Muscle layer of colon (tissue), 2 donors: ENCODE results near the gene CNTN5.

Experiments
- H3K27ac ChIP-seq: one replicate; pipeline ENCODE4 v1.7.0; 2013; ENCODE audit warnings: low read depth, mild to moderate bottlenecking, low read length, moderate library complexity
- H3K27me3 ChIP-seq, 2 donors: one replicate each; pipeline ENCODE4 v1.7.0; 2013; ENCODE audit warnings: low read length in 2 of 2, mild to moderate bottlenecking in 2 of 2; ENCODE audit not compliant: insufficient read depth in 2 of 2, control insufficient read depth in 1 of 2
- H3K36me3 ChIP-seq: one replicate; pipeline ENCODE4 v1.7.0; 2013; ENCODE audit warnings: mild to moderate bottlenecking, low read length; ENCODE audit not compliant: insufficient read depth
- H3K4me1 ChIP-seq: one replicate; pipeline ENCODE4 v1.7.0; 2013; ENCODE audit warnings: mild to moderate bottlenecking, low read length; ENCODE audit not compliant: insufficient read depth
- H3K4me3 ChIP-seq, 2 donors: one replicate each; pipeline ENCODE4 v1.7.0; 2013; ENCODE audit warnings: low read length in 2 of 2, low read depth in 1 of 2, mild to moderate bottlenecking in 1 of 2, moderate library complexity in 1 of 2
- H3K9ac ChIP-seq: one replicate; pipeline ENCODE4 v1.7.0; 2013; ENCODE audit warnings: low read length
- H3K9me3 ChIP-seq: one replicate; pipeline ENCODE4 v1.7.0; 2013; ENCODE audit warnings: mild to moderate bottlenecking, low read length
- donor health status: abdominal sarcoma.
- donor health status: Adenocarcinoma of cecum.

The CNTN5 gene

DNA sequence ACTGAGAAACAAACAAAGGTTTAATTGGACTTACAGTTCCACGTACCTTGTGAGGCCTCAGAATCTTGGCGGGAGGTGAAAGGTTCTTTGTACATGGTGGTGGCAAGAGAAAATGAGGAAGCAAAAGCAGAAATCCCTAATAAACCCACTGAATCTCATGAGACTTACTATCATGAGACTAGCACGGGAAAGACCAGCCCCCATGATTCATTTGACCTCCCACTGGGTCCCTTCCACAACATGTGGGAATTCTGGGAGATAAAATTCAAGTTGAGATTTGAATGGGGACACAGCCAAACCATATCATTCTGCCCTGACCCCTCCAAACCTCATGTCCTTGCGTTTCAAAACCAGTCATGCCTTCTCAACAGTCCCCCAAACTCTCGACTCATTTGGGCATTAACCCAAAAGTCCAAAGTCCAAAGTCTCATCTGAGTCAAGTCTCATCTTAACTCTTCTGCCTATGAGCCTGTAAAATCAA lies 617.4 kb downstream of the CNTN5 start:
- H3K4me3 ChIP-seq, result no peak overlapping the region
- no peak overlapping the region for H3K9ac ChIP-seq
- no peaks in the 10 kb centered on the region for H3K9me3 ChIP-seq
- H3K27ac ChIP-seq, result no peak overlapping the region
- H3K36me3 ChIP-seq, result no peaks in the 10 kb centered on the region
- no peaks in the 10 kb centered on the region for H3K27me3 ChIP-seq
- H3K4me1 ChIP-seq, result no peaks in the 10 kb centered on the region

DNA sequence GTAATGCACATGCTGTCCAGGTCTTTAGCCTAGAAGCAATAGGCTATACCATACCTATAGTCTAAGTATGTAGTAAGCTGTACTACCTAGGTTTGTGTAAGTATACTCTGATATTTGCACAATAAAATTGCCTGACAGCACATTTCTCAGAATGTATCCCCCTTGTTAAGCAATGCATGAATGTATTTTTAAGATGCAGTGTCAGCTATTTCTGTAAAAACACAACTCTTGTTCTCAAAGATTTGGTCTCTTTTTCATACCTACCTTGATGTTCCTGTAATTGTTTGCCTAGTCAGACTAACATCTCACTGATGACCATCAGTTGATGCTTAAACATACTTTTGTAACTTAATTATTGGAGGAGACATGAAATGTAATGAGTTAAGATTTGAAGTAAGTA lies 619.9 kb downstream of the CNTN5 start:
- no peak overlapping the region for H3K27ac ChIP-seq
- H3K36me3 ChIP-seq, result no peaks in the 10 kb centered on the region
- no peaks in the 10 kb centered on the region for H3K4me1 ChIP-seq
- no peaks in the 10 kb centered on the region for H3K9me3 ChIP-seq
- no peak overlapping the region for H3K9ac ChIP-seq
- H3K4me3 ChIP-seq, result no peak overlapping the region
- no peaks in the 10 kb centered on the region for H3K27me3 ChIP-seq

DNA sequence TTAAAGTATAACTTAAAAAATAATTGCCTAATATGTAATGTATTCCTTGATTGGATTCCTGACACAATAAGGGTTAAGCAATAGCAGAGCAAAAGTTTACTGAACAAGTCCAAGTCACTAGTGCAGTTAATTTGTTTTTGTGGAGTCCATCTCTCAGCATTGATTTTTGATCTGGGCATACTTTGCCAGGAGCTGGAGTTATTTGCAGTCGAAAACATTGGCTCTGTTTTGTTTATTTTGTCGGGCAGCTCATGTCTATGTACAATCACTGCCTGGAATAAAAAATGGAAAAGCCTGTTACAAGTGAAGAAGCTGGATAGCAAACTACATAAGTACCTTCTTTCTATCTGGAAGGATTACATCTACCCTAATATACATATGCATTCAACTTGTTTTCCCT lies 625.2 kb downstream of the CNTN5 start:
- no peak overlapping the region for H3K27ac ChIP-seq
- no peaks in the 10 kb centered on the region for H3K27me3 ChIP-seq
- no peak overlapping the region for H3K4me3 ChIP-seq
- no peaks in the 10 kb centered on the region for H3K36me3 ChIP-seq
- H3K9ac ChIP-seq, result no peak overlapping the region
- no peaks in the 10 kb centered on the region for H3K4me1 ChIP-seq
- H3K9me3 ChIP-seq, result no peaks in the 10 kb centered on the region

DNA sequence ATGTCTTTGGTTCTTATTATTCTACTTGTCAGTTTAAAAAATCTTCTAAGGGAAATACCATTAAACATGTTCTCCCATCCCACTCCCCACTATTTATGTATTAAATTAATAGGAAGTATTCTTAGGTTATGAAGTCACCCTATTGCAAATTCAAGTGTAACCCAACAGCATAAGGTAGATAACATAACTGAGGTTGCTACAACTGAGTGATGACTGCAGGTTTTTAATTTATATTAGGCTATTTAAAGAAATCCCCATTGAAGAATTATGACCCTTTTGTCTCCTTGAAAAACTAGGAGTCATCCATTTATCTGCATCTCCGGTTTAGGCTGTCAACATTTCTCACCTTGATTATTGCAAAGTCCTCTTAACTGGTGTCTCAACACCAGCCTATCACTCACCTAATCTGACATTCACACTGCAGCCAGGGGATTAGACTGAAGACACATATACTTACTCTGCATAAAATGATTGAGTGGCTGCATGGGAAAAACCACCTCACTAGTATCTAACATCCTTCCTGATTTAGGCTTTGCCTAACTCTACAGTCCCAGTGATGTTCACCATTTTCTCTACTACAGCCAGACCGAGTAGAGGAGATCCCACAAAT lies 649.4 kb downstream of the CNTN5 start:
- no peak overlapping the region for H3K27ac ChIP-seq
- no peaks in the 10 kb centered on the region for H3K9me3 ChIP-seq
- H3K9ac ChIP-seq, result no peak overlapping the region
- no peak overlapping the region for H3K4me3 ChIP-seq
- H3K36me3 ChIP-seq, result no peaks in the 10 kb centered on the region
- no peaks in the 10 kb centered on the region for H3K27me3 ChIP-seq
- no peaks in the 10 kb centered on the region for H3K4me1 ChIP-seq

DNA sequence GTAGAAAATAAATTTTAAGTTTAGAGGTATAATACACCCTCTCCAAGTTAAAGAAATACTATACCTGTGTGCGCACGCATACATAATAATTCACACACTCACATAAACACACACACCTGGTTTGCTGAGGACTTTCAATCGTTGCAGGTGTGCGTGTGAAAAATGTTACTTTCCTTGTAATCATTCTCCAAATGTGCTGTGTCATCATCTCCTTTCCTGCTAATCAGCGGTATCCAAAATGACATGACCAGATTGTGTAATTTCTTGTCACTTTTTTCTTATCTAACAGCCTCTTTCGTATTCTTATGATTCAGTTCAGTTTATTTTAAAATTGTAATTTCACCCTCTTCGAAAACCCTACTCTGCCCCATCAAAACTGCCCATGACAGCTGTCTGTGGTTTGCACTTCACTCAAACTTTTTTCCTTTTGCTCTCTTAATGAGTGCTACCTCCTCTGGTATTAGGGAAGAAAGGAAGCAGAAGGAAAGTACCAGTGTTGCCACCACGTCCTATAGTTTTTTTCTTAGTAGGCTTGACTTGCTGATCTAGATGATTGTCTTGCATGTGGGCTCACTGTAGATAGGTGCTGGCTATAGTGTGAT lies 651.2 kb downstream of the CNTN5 start:
- Histone ChIP-seq H3K4me1 (no peaks in the 10 kb centered on the region), H3K36me3 (no peaks in the 10 kb centered on the region), H3K9me3 (no peaks in the 10 kb centered on the region), H3K27ac (no peak overlapping the region), H3K27me3 (no peaks in the 10 kb centered on the region), H3K4me3 (no peak overlapping the region), H3K9ac (no peak overlapping the region)

DNA sequence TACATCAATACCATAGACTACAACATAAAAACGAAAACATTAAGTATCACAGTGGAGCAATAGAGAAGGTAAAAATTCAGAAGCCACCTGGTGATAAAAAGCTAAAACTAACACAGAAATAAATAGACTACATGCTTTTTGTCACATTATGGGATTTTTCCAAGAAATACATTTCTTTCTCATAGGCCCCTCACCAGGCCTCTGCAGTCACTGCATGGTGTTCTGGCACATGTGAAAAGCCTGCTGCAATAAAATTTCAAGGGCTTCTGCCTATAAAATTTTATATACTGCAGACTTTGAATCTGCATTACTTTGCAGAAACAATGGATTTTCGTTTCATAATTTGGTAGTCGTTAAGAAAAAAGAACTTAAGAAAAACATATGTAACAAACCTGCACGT lies 655.5 kb downstream of the CNTN5 start:
- H3K9ac ChIP-seq, result no peak overlapping the region
- no peaks in the 10 kb centered on the region for H3K27me3 ChIP-seq
- no peaks in the 10 kb centered on the region for H3K36me3 ChIP-seq

DNA sequence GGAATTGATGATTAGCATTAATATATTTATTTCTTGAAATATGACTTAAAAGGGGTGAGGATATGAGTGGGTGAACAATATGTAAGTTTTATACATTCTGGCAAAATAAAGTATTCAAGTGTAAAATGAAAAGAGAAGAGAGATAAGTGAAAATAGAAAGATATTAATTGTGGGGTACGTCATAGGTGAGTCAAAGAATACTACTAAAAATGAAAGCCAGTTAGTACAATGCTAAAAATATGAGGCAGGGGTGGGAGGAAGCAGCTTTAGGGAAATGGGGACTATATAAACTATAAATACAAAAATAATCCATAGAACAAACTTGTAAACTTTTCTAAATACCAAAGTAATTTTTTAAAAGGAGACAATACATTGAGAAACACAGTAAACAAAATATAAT lies 661.4 kb downstream of the CNTN5 start:
- Histone ChIP-seq H3K27ac (no peak overlapping the region), H3K36me3 (no peaks in the 10 kb centered on the region), H3K4me1 (no peaks in the 10 kb centered on the region), H3K4me3 (no peak overlapping the region), H3K9me3 (no peaks in the 10 kb centered on the region), H3K9ac (no peak overlapping the region), H3K27me3 (no peaks in the 10 kb centered on the region)

More for the DNA sequence above, 655.5 kb downstream of the CNTN5 start:
- no peak overlapping the region for H3K4me3 ChIP-seq
- H3K9me3 ChIP-seq, result no peaks in the 10 kb centered on the region
- H3K4me1 ChIP-seq, result no peaks in the 10 kb centered on the region
- no peak overlapping the region for H3K27ac ChIP-seq

DNA sequence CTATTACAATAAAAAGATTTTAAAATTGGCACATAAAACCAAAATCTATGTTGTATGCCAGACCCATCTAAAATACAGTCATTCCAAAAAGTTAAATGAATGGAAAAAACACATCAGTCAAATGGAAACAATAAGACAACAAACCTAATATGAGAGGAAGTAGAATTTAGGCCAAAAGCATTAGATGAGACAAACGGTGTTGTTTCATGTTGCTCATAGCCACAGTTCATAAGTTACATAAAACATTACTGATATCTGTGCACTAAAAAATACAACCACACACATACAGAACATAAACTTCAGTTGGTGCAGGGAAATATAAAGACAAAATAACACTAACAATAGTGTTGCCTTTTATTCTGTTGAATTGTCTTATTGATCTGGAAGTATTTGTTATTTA lies 661.9 kb downstream of the CNTN5 start:
- Histone ChIP-seq H3K27ac (no peak overlapping the region), H3K9me3 (no peaks in the 10 kb centered on the region), H3K36me3 (no peaks in the 10 kb centered on the region), H3K4me3 (no peak overlapping the region), H3K27me3 (no peaks in the 10 kb centered on the region), H3K9ac (no peak overlapping the region), H3K4me1 (no peaks in the 10 kb centered on the region)

DNA sequence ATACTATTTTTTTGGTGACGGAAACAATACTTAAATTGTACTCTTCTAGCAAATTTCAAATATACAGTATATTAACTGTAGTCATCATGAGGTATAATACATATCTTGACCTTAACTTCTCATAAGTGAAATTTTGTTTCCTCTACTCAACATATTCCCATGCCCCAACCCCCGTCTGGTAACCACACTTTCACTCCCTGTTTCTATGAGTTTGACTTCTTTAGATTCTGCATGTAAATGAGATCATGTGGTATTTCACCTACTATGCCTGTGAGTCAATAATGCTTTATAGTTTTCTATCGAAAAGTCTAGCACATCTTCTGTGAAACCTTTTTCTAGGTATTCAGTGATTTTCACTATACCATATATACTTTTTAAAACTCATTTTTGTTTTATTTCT lies 663.2 kb downstream of the CNTN5 start:
- no peaks in the 10 kb centered on the region for H3K36me3 ChIP-seq
- H3K27ac ChIP-seq, result no peak overlapping the region
- no peak overlapping the region for H3K9ac ChIP-seq
- H3K4me1 ChIP-seq, result no peaks in the 10 kb centered on the region
- no peak overlapping the region for H3K4me3 ChIP-seq
- no peaks in the 10 kb centered on the region for H3K27me3 ChIP-seq
- H3K9me3 ChIP-seq, result no peaks in the 10 kb centered on the region

DNA sequence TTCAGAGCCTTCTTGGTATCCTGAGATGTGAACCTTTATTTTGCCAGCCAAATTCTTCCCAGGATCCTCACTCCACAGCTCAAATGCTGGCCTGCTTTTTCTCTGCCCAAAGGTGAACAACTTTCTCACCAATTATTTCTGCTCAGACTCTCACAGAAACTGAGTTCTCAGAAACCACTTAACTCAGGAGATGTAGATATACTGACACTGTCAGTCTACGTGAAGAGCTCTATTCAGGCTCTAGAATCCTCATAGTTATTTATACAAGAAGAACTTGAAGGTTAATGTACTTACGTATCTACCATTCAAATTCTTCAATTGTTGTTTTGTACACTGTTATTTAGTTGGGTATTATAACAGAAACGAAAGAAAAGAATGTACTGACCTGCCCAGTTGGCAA lies 666.1 kb downstream of the CNTN5 start:
- Histone ChIP-seq H3K9ac (no peak overlapping the region), H3K4me1 (no peaks in the 10 kb centered on the region), H3K9me3 (no peaks in the 10 kb centered on the region), H3K27ac (no peak overlapping the region), H3K4me3 (no peak overlapping the region), H3K36me3 (no peaks in the 10 kb centered on the region), H3K27me3 (no peaks in the 10 kb centered on the region)

DNA sequence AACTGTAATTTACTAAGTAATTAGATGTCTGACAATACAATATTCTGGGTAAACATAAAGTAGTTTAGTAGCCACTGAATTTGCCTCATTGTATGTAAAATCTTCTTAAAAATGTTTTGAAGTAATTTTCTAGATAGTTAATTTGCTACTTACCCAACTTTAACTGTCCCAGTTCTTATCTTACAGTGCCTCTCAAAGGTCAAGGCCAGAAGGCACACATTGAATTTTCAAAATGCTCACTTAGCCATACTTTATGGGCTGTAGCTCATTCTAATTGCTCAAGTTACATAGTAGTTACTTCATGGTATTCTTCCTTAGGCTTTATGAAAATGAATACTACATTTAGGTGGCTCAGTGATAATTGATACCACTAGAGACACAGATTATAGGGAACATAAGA lies 666.6 kb downstream of the CNTN5 start:
- no peak overlapping the region for H3K27ac ChIP-seq
- no peaks in the 10 kb centered on the region for H3K27me3 ChIP-seq
- no peaks in the 10 kb centered on the region for H3K36me3 ChIP-seq
- H3K9ac ChIP-seq, result no peak overlapping the region
- no peaks in the 10 kb centered on the region for H3K4me1 ChIP-seq
- H3K9me3 ChIP-seq, result no peaks in the 10 kb centered on the region
- H3K4me3 ChIP-seq, result no peak overlapping the region

DNA sequence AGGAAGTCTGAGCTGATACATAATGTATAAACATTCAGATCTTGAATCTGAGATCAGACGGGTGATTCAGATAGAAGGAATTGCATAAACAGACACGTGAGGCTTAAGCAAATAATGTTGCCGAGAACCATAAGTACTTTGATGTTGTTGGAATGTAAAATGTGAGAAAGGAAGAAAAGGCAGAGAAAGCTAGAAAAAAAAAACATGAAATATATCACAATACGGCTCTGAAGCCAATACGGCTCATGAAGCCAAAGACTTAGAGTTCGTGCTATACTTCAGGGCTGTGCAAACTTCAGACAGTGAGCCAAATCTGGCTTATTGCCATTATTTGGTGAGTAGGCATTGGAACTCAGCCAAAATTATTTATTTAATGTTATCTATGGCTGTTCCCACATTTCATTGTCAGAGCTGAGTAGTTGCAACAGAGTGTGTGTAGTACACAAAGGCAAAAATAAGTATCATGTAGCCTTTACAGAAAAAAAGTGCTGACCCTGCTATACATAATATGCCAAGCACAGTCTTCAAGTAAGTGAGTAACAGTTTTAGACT lies 673.3 kb downstream of the CNTN5 start:
- H3K27me3 ChIP-seq, result no peaks in the 10 kb centered on the region
- no peak overlapping the region for H3K4me3 ChIP-seq
- H3K27ac ChIP-seq, result no peak overlapping the region
- H3K9ac ChIP-seq, result no peak overlapping the region
- H3K4me1 ChIP-seq, result no peaks in the 10 kb centered on the region
- H3K36me3 ChIP-seq, result no peaks in the 10 kb centered on the region
- H3K9me3 ChIP-seq, result no peaks in the 10 kb centered on the region
